ENCODE results near the gene FMNL3. TPM values are rescaled to one million over a fixed set of nuclear protein-coding genes. Genes with fewer than 3 reads are reported as not detected.

FMNL3 gene
- total and polyA plus RNA-seq, 2 of the 8 experiments (the other 6 are each of a cell fraction or from before 2014, with no cell fraction given) = 8.6 to 29.0 TPM

GRCh38 chr12:49648712-49649003 is 58.5 kb downstream of the FMNL3 start (continued):
- no peak for TF ChIP-seq RFX5 (IDR thresholded peaks at IDR 0.05; ENCODE audit: borderline replicate concordance, low read depth, low read length)
- TF ChIP-seq, protein P1, sequence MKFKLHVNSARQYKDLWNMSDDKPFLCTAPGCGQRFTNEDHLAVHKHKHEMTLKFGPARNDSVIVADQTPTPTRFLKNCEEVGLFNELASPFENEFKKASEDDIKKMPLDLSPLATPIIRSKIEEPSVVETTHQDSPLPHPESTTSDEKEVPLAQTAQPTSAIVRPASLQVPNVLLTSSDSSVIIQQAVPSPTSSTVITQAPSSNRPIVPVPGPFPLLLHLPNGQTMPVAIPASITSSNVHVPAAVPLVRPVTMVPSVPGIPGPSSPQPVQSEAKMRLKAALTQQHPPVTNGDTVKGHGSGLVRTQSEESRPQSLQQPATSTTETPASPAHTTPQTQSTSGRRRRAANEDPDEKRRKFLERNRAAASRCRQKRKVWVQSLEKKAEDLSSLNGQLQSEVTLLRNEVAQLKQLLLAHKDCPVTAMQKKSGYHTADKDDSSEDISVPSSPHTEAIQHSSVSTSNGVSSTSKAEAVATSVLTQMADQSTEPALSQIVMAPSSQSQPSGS (IDR thresholded peaks at IDR 0.05; ENCODE audit: low read length) = no peak
- TF ChIP-seq RAD21 (IDR thresholded peaks at IDR 0.05 in 1 of 2, conservative IDR thresholded peaks at IDR 0.05 in 1 of 2; ENCODE audit: low read depth in 2 of 2, low read length in 2 of 2) = no peak
- no peak for TF ChIP-seq GTF2F1 (IDR thresholded peaks at IDR 0.05; ENCODE audit: borderline replicate concordance, low read depth, low read length)
- TF ChIP-seq, protein P2, sequence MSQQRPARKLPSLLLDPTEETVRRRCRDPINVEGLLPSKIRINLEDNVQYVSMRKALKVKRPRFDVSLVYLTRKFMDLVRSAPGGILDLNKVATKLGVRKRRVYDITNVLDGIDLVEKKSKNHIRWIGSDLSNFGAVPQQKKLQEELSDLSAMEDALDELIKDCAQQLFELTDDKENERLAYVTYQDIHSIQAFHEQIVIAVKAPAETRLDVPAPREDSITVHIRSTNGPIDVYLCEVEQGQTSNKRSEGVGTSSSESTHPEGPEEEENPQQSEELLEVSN (IDR thresholded peaks at IDR 0.05) = no peak
- TF ChIP-seq EP300 (IDR thresholded peaks at IDR 0.05; ENCODE audit: borderline replicate concordance in 1 of 2, low read depth in 2 of 2, low read length in 2 of 2) = no peak

Measured in H1 (cell line).